Measurements from ENCODE around the gene PSAT1. TPM values are rescaled to one million over a fixed set of nuclear protein-coding genes. Genes with fewer than 3 reads are reported as not detected.
A peak's percentile ranks its signal among the peaks of the same experiment; 100 is the strongest.

The PSAT1 gene
- total and polyA plus RNA-seq, 2 of the 8 experiments (the other 6 are each of a cell fraction or from before 2014, with no cell fraction given) = 204 to 341 TPM

DNA sequence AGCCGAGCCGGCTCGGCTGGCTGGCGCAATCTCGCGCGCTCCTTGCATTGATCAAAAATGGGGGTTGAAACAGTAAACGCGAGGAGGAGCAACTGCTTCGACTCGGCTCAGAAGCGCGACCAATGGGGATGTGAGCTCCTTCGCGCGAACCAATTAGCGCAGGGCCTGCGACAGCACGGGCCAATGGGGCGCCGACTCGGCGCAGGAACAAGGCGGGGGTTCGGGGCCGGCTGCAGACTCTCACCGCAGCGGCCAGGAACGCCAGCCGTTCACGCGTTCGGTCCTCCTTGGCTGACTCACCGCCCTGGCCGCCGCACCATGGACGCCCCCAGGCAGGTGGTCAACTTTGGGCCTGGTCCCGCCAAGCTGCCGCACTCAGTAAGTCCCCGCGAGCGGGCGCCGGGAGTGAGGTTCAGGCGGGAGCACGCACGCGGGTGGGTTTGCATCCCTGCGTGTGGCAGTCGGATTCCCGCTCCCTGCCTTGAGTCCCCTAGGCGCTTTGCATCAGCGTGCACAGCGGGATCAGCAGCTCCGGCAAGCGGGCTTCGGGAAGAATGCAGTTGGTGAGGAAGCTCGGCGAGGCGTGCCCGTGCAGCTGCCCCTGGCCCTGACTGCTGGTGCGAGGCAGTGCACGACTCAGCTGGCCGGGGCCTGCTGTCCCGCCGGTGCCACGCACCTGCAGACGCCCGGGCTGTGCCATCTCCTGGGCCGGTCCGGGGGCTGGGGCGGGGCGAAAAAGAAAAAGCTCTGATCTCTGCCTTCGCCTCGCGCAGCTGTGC is at the start of gene PSAT1 (continued):
- TF ChIP-seq, protein P1, sequence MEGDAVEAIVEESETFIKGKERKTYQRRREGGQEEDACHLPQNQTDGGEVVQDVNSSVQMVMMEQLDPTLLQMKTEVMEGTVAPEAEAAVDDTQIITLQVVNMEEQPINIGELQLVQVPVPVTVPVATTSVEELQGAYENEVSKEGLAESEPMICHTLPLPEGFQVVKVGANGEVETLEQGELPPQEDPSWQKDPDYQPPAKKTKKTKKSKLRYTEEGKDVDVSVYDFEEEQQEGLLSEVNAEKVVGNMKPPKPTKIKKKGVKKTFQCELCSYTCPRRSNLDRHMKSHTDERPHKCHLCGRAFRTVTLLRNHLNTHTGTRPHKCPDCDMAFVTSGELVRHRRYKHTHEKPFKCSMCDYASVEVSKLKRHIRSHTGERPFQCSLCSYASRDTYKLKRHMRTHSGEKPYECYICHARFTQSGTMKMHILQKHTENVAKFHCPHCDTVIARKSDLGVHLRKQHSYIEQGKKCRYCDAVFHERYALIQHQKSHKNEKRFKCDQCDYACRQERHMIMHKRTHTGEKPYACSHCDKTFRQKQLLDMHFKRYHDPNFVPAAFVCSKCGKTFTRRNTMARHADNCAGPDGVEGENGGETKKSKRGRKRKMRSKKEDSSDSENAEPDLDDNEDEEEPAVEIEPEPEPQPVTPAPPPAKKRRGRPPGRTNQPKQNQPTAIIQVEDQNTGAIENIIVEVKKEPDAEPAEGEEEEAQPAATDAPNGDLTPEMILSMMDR (IDR thresholded peaks at IDR 0.05; ENCODE audit: control extremely low read depth in 1 of 3, insufficient read depth in 1 of 3, low read depth in 1 of 3, low read length in 3 of 3) = no peak
- TF ChIP-seq HDAC6 (IDR thresholded peaks at IDR 0.05; ENCODE audit: low read depth, low read length) (no peak), GTF2F1 (IDR thresholded peaks at IDR 0.05; ENCODE audit: borderline replicate concordance, low read depth, low read length) (peak; percentile 40; the same call in 1 of the 2 replicates), KDM5A (IDR thresholded peaks at IDR 0.05; ENCODE audit: low read length) (0 out of 2 replicates have a peak, but pooled peaks have one; percentile 18), ASH2L (IDR thresholded peaks at IDR 0.05; ENCODE audit: low read length) (peak; percentile 88), TAF7 (optimal IDR thresholded peaks at IDR 0.05; ENCODE audit: borderline replicate concordance, low read depth, low read length) (peak; percentile 88), RXRA (IDR thresholded peaks at IDR 0.05; ENCODE audit: insufficient read depth, low read depth, low read length) (no peak), SP1 (IDR thresholded peaks at IDR 0.05; ENCODE audit: low read depth, low read length) (peak; percentile 97), KDM1A (IDR thresholded peaks at IDR 0.05; ENCODE audit: borderline replicate concordance, low read length) (no peak), BACH1 (IDR thresholded peaks at IDR 0.05; ENCODE audit: low read length) (peak; percentile 55; the same call in 1 of the 2 replicates), SP2 (IDR thresholded peaks at IDR 0.05; ENCODE audit: low read length) (peak; percentile 47; the same call in 1 of the 2 replicates), YY1 (IDR thresholded peaks at IDR 0.05; ENCODE audit: low read depth, low read length) (no peak), PHF8 (conservative IDR thresholded peaks at IDR 0.05; ENCODE audit: low read depth, low read length) (peak; percentile 89), SAP30 (IDR thresholded peaks at IDR 0.05; ENCODE audit: insufficient read depth, insufficient replicate concordance, low read length) (no peak), SP4 (IDR thresholded peaks at IDR 0.05; ENCODE audit: low read length) (no peak), SRF (IDR thresholded peaks at IDR 0.05; ENCODE audit: low read depth, low read length) (no peak), CBX8 (IDR thresholded peaks at IDR 0.05; ENCODE audit: borderline replicate concordance, low read depth, low read length) (no peak), CBX5 (IDR thresholded peaks at IDR 0.05; ENCODE audit: low read depth, low read length) (no peak), SIN3A (conservative IDR thresholded peaks at IDR 0.05 in 1 of 2, IDR thresholded peaks at IDR 0.05 in 1 of 2; ENCODE audit: low read depth in 1 of 2, low read length in 2 of 2) (peak in 1 of 2 experiments; percentile 19; a peak in 1 of 4 replicates), POLR2AphosphoS5 (IDR thresholded peaks at IDR 0.05; ENCODE audit: low read depth, low read length) (peak; percentile 97)
- TF ChIP-seq, protein P2, sequence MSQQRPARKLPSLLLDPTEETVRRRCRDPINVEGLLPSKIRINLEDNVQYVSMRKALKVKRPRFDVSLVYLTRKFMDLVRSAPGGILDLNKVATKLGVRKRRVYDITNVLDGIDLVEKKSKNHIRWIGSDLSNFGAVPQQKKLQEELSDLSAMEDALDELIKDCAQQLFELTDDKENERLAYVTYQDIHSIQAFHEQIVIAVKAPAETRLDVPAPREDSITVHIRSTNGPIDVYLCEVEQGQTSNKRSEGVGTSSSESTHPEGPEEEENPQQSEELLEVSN (IDR thresholded peaks at IDR 0.05) = peak; percentile 81

Data from H1 (cell line).